ENCODE data around the gene MRPL41. TPM values are rescaled to one million over a fixed set of nuclear protein-coding genes. Genes with fewer than 3 reads are reported as not detected.
"Not testable (repeated sequence)": the region's sequence is repeated elsewhere in the genome, so short reads cannot be mapped to it uniquely, and the experiment has no call there.

The MRPL41 gene
- total RNA-seq, 1 donor from 2014 or later, result 11.8 TPM

DNA sequence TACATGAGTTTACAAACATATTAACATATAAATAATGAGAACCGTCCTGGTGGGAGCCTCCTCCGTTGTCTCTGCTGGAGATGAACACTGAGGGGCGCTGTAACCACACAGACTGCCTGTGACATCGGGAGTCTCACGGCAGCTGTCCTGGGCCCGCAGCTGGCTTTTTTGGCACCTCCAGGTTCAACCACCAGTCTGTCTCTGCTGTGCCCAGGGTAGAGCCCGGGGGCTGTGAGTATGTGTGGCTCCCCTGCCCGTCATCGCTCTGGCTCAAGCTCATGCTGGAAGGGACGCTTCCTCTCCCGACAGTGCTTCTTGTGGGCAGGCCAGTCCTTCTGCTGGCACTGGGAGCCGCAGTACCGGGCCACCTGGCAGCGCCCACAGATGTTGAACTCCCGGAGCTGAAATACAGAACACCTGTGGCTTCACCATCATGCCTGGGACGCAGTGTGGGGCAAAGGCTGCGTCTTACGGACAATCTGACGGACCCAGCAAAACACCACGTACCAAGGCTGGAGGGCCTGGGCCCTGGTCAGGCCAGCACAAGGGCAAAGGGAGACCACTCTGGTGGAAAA is 30.7 kb downstream of the MRPL41 start:
- DNase-seq (ENCODE audit: low spot score), result no peak

DNA sequence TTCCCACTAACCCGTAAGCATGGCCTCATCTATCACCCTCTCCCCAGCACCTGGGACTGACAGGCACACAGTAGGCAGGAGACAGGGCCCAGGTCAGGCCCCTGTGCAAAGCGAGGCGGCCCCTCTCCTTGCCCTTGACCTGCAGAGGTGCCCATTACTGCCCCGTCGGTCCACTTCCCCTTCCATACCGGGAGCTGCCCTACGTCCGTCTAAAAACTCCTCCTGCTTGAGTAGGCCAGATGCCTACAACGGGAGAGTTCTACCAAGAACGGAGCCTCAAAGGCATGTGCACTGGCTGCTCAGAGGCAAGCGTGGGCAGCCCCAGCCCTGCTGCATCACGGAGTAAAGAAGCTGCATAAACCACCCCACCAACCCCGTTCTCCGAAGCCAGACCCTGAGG is 31.7 kb downstream of the MRPL41 start:
- no peak for DNase-seq (ENCODE audit: low spot score)

DNA sequence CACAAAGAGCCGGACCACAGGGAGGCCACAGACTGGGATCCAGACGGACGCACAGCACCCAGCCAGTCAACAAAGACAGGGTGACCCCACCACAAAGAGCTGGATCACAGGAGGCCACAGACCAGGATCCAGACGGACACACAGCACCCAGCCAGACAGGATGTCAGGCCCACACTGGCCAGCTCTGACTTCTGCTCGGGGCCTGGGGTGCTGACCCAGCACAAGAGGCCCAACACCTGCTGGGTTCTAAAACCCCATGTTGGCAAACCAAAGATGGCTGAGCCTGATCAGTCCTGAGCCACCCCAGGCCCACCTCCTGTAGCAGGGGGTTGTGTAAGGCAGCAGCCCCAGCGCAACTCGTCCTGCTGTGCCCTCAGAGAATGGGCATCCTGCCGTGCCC is 32.3 kb downstream of the MRPL41 start:
- no peak for DNase-seq (ENCODE audit: low spot score)

DNA sequence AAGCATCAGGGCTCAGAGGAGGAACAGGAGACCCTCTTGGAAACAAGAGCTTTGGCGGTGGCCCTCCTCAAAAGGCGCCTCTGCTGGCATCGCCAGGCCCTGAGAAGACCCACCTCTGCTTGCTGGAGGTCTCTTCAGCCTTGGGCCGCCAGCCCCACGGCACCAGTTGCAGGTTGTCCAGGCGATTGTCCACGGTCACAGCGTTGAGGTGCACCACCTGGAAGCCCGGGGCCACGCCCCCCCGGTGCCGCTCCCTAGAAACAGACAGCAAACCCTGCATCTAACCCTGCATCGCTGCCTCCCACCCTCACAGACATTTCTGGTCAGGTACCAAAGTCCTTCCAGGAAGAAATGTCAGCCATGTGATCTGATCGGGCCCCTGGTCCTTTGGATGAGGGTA is 35.2 kb downstream of the MRPL41 start:
- DNase-seq (ENCODE audit: low spot score), result no peak

DNA sequence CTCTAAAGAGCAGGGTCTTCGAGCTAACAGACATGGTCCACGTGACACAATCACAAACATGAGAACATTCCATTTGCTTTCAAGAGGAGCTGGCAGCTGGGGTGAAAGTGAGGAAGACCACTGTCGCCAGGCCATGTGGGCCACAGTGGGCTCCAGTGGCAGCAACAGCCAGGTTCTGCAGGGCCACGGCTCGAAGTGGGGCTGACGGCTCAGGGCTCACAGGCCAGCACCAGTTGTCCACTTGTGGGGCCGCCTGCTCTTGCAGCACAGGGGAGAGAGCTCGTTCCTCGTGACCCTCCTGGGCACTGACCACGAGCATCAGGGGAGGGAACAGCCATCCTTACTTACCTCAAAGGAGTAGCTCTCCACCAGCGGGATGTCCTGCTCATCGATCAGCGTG is 36.6 kb downstream of the MRPL41 start:
- DNase-seq (ENCODE audit: low spot score), result no peak

DNA sequence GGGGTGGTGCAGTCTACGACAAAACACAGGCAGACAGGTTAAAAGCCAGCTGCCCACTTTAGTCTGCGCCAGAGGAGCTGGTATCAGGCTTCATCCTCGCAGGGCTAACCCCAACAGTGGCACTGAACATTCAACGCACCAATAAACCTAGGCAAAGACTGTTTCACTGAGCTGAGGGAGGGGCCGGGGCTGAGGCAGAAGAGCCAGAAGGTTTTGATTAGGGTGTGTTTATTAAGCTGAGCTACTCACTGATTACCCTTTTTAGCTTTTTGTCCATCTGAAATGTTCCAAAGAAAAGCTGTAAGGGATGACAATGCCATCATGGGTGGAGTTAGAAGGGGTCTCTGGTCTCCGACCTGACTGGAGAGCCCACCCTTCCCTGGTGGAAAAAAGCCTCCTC is 37.2 kb downstream of the MRPL41 start:
- no peak for DNase-seq (ENCODE audit: low spot score)

DNA sequence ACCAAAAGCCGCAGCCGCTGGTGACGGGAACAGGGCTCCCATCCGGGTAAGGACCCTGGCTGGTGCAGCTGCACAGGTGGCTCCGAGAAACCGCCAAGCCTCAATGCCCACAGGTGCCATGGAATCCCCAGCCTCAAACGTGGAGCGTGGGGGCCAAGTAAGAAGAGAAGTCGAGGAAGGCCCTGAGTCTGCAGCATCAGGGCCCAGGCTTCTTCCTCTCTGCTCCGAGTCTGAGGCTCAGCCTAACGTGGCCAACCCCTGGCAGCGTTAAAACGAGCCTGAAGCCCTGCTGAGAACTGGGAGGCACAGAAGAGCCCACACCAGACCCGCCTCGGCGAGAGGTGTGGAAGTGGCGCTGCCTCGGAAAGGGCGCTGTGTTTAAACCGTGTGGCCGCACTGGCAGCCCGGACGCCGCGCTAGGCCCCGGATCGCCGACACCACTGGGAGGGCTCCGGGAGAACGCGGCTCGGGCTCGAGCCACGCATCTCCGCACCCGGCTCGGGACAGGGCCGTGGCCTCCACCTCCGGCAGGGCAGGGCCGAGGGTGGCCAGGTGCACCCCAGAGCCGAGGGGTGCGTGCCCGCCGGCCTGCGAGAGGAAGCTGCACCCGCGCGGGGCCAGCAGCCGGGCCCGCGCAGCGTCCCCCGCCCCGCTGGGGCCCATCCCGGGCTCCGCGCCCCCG is 37.9 kb downstream of the MRPL41 start:
- no peak for DNase-seq (ENCODE audit: low spot score)

DNA sequence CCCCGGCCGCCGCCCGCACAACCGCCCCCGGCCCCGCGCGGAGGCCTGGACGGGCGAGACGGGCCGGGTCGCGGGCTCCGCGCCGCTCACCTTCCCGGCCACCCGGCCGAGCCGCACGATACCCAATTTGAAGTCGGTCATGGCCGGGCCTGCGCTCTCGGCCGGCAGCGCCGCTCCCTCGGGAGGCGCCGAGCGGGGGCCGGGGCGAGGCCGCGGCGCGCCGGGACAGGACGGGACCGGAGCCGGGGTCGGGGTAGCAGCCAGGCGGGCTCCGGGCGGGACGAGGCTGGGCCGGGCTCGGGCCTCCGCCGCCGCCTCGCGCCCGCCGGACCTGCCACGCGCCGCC is 38.4 kb downstream of the MRPL41 start:
- no peak for DNase-seq (ENCODE audit: low spot score)

DNA sequence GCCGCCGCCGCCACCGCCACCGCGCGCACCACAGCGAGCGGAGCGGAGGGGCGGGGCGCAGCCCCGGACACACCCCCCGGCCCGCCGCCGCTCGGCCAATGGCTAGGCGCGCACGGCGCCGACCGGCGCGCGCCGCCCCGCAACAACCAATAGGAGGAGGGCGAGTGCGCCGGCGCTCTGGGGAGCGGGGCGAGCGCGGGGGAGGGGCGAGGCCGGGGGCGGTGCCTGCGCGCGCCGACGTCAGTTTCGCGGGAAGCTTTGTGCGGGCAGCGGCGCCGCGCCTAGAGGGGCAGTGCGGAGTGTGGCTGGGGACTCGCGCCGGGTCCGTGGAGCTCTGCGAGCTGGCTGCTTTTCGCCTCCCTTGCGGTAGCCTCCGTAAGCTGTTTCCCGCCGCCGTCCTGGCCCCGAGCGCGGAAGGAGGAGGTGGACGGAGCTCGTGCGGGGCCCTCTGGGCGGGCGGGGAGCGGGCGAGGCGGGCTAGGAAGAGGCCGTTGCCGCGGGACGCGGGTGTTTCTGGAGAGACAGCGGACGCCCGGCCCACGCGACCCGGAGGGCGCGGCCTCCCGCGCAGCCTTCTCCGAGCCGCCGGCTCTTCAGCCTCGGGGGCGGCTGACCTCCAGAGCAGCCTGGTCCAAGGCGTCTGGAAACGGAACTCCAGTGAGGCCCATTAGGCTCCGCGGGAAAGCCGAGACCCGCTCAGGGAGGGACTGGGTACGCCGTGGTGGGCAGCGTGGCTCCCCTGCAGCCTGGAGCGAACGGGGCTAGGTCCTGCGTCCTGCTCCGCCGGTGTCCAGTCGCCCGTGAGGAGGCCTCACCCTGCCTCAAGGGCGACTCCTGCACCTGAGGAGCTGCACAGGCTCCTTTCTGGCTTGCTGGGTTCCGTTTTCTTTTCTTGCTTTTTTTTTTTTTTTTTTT is 39.0 kb downstream of the MRPL41 start, which contains the start of gene ZMYND19:
ZMYND19 (minus strand) TSS at position 44 of the 915 bp plus-strand sequence. CDS start 249 bp downstream, outside the sequence.
- peak; percentile 90 for DNase-seq (ENCODE audit: low spot score)

DNA sequence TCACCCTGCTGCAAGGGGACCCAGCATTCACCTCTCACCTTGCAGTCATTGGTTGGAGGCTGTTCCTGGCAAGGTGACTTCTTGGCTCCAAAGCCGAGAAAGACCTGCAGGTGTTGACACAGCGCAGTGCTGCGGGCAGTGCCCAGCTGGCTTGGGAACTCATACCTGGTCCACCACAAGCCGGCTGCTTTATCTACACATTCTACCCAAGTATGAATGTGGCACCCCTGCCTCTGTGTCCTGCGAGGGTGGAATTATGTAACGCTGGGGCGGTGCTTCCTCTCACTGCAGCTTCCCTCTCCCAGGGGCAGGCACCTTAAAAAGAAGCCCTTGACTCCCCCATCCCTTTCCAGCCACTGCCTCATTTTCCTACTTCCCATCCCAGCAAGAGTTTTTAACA is 41.1 kb downstream of the MRPL41 start:
- DNase-seq (ENCODE audit: low spot score), result no peak

DNA sequence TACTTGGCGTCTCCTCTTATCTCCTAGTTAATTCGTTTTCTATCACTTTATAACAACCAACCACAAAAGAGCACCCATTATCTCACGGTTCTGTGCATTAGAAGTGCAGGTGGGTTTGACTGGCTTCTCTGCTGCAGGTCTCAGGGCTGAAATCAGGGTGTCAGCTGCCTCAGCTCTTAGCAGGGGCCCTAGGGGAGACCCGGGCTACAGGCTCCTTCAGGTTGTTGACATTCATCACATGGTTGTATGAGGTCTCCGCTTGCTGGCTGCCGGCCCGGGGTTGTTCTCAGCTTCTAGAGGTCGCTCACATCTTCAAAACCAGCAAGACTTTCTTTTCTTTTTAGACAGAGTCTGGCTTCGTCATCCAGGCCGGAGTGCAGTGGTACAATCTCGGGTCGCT is 41.5 kb downstream of the MRPL41 start:
- no peak for DNase-seq (ENCODE audit: low spot score)

DNA sequence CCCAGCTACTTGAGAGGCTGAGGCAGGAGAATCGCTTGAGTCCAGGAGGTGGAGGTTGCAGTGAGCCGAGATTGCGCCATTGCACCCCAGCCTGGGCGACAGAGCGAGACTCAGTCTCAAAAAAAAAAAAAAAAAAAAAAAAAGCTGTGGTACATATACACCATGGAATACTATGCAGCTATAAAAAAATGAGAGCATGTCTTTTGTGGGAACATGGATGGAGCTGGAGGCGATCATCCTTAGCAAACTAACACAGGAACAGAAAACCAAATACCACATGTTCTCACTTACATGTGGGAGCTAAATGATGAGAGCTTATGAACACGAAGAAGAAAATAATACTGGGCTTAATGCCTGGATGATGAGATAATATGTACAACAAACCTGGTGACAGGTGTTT is 44.9 kb downstream of the MRPL41 start:
- DNase-seq (ENCODE audit: low spot score), result not testable (repeated sequence)

DNA sequence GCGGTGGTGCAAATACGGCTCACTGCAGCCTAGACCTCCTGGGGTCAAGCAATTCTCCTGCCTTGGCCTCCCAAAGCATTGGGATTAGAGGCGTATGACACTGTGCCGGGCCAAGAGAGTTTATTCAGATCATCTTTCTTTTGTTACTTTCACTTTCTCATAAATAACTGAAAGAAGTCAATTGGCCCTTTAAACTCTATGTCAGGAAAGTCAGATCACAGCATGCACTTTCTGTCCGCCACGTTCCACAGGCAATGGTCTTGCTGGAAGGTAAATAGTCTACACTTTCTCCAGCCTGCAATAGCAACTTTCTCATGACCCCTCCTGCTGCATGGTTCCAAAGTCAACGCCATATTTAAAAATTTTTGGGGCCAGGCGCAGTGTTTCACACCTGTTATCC is 47.3 kb downstream of the MRPL41 start:
- DNase-seq (ENCODE audit: low spot score), result no peak

Other genes starting within 250 kb of the MRPL41 start
- 1.9 TPM for gene NRARP, start 249.6 kb upstream of the MRPL41 start, total RNA-seq (ENCODE audit: insufficient read depth, low replicate concordance)
- gene EXD3, start 128.7 kb upstream of the MRPL41 start, total RNA-seq (ENCODE audit: insufficient read depth, low replicate concordance), result 12.0 TPM
- not detected for gene NOXA1, start 128.5 kb upstream of the MRPL41 start, total RNA-seq (ENCODE audit: insufficient read depth, low replicate concordance)
- gene ENTPD8, start 110.5 kb upstream of the MRPL41 start, total RNA-seq (ENCODE audit: insufficient read depth, low replicate concordance), result not detected
- gene NSMF, start 92.5 kb upstream of the MRPL41 start, total RNA-seq (ENCODE audit: insufficient read depth, low replicate concordance), result 8.7 TPM
- 4.3 TPM for gene PNPLA7, start 1.5 kb upstream of the MRPL41 start, total RNA-seq (ENCODE audit: insufficient read depth, low replicate concordance)
- gene DPH7, start 27.0 kb downstream of the MRPL41 start, total RNA-seq (ENCODE audit: insufficient read depth, low replicate concordance), result 24.8 TPM
- 14.2 TPM for gene ZMYND19, start 38.6 kb downstream of the MRPL41 start, total RNA-seq (ENCODE audit: insufficient read depth, low replicate concordance)
- 11.3 TPM for gene ARRDC1, start 53.8 kb downstream of the MRPL41 start, total RNA-seq (ENCODE audit: insufficient read depth, low replicate concordance)
- 39.5 TPM for gene EHMT1, start 67.1 kb downstream of the MRPL41 start, total RNA-seq (ENCODE audit: insufficient read depth, low replicate concordance)

Measured in umbilical cord (tissue), 2 donors.